GM08714 (cell line): ENCODE data around the gene FAM219A.
"Not testable (repeated sequence)": the region's sequence is repeated elsewhere in the genome, so short reads cannot be mapped to it uniquely, and the experiment has no call there.

Experiments used
- H3K4me3 ChIP-seq: fragments of 200-500 bp; sonication (Bioruptor generic); 2 replicates; pipeline ENCODE4 v1.5.1; 2014; ENCODE audit warnings: mild to moderate bottlenecking, low read length, inconsistent platforms
- ZNF274 ChIP-seq: IDR thresholded peaks from 2 replicates; pipeline ENCODE4 v1.6.1; 2012; ENCODE audit warnings: mild to moderate bottlenecking, low read depth, low read length

Gene FAM219A

DNA sequence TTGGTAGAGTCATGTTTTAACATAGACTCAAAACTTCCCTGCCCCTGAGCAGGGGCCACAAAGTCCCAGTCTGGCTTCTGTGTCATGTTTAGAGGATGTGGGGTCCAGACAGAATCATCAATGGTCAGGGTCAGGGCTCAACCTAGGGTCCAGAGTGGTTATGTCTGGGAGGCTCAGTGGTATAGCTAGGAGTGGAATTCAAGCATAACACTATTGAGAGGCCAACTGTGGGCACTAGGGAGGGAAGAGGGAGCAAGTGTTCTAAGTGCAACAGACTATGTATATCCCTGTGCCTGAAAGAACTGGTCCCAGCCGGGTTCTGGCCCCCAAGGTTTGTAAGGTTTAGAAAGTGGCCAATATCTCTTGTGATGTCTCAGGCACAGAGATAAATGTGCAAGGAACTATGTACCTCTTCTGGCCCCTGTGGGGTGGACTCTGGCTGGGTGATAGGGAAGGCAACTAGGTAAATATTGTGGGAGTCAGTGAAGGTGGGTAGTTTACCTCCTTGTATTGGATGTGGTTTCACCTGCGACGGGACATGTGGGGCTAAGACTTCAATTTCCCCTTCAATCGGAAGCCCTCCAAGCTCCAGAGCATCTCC, 95.7 kb downstream of the FAM219A start:
- H3K4me3 ChIP-seq: no peak overlapping the region
- TF ChIP-seq ZNF274: no peak

DNA sequence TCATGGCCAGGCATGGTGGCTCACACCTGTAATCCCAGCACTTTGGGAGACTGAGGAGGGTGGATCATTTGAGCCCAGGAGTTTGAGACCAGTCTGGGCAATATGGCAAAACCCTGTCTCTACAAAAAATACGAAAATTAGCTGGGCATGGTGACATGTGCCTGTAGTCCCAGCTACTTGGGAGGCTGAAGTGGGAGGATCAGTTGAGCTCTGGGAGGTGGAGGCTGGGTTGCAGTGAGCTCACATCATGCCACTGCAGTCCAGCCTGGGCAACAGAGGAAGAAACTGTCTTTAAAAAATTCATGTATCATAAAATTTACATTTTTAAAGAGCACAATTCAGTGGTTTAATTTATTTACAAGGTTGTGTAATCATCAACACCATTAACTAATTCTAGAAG, 105.4 kb downstream of the FAM219A start:
- not testable (repeated sequence) for H3K4me3 ChIP-seq

DNA sequence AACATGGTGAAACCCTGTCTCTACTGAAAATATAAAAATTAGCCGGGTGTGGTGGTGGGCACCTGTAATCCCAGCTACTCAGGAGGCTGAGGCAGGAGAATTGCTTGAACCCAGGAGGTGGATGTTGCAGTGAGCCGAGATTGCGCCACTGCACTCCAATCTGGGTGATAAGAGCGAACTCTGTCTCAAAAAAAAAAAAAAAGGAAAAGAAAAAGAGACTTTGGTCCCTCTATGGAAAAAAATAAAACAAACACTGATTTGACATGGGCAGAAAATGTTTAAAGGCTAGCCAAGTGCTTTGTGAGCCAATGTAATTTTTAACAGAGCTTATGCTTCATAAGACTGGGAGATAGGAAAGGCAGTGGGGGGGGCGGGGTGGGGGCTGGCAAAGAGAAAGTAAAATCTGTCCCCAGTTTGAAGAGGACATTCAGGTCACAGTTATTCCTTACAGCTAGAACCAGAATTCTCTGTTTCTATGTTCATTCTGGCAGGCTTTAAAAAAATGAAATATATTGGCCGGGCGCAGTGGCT, 106.2 kb downstream of the FAM219A start:
- H3K4me3 ChIP-seq: not testable (repeated sequence)

DNA sequence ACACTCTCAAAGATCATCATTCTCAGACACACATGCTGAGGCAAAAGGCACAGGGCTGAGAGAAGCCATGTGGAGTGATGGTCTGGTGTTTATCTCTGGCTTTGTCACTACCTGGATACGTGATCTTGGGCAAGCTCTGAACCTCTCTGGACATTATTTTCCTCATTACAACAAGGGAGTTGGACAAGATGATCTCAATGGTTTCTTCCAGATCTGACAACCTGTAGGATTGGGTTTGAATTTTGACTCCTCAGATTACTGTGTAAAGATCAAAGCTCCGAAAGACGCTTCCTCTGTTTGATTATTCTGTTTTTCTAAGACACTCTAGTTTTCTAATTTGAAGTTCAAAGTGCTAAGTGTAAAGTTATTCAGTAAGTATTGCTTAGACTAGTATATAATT, 109.0 kb downstream of the FAM219A start:
- H3K4me3 ChIP-seq: no peak overlapping the region
- TF ChIP-seq ZNF274: no peak
